Activated CD8-positive, alpha-beta memory T cell treated with anti-CD3 and anti-CD28 coated beads, Interleukin-2, amount 50 U/mL, for 1 hour (primary cell): ENCODE measurements around the gene KCTD3.

Source experiments
- DNase-seq: peaks from one replicate; pipeline ENCODE4 v3.0.0-alpha.2; 2020; ENCODE audit errors: extremely low read depth

The KCTD3 gene

GRCh38 chr1:215606036-215606435 is 38.9 kb downstream of the KCTD3 start:
- DNase-seq: no peak

GRCh38 chr1:215606564-215607168 is 39.6 kb downstream of the KCTD3 start:
- DNase-seq: no peak

GRCh38 chr1:215607412-215607811 is 40.3 kb downstream of the KCTD3 start:
- no peak for DNase-seq

GRCh38 chr1:215608646-215609045 is 41.5 kb downstream of the KCTD3 start:
- no peak for DNase-seq

GRCh38 chr1:215612391-215612790 is 45.3 kb downstream of the KCTD3 start:
- DNase-seq: no peak

GRCh38 chr1:215617979-215618378 is 50.9 kb downstream of the KCTD3 start:
- DNase-seq: no peak

GRCh38 chr1:215623162-215623561 is 56.1 kb downstream of the KCTD3 start:
- DNase-seq: no peak

- no peak for DNase-seq
Observed at GRCh38 chr1:215625949-215626348, 58.8 kb downstream of the KCTD3 start.

GRCh38 chr1:215631040-215631439 is 63.9 kb downstream of the KCTD3 start:
- DNase-seq: no peak

- DNase-seq: no peak
Observed at GRCh38 chr1:215631489-215631888, 64.4 kb downstream of the KCTD3 start.

GRCh38 chr1:215635827-215636226 is 68.7 kb downstream of the KCTD3 start:
- no peak for DNase-seq

- no peak for DNase-seq
Observed at GRCh38 chr1:215636258-215636965, 69.3 kb downstream of the KCTD3 start.

GRCh38 chr1:215637041-215637573 is 70.0 kb downstream of the KCTD3 start:
- DNase-seq: no peak

GRCh38 chr1:215640429-215641148 is 73.5 kb downstream of the KCTD3 start:
- DNase-seq: no peak

GRCh38 chr1:215643592-215644321 is 76.7 kb downstream of the KCTD3 start:
- no peak for DNase-seq

- DNase-seq: no peak
Observed at GRCh38 chr1:215645182-215645581, 78.1 kb downstream of the KCTD3 start.

- DNase-seq: no peak
Observed at GRCh38 chr1:215645861-215646260, 78.8 kb downstream of the KCTD3 start.

GRCh38 chr1:215647738-215648137 is 80.6 kb downstream of the KCTD3 start:
- DNase-seq: no peak

GRCh38 chr1:215648957-215649356 is 81.9 kb downstream of the KCTD3 start:
- DNase-seq: no peak

GRCh38 chr1:215650446-215651149 is 83.5 kb downstream of the KCTD3 start:
- no peak for DNase-seq

GRCh38 chr1:215651867-215652266 is 84.8 kb downstream of the KCTD3 start:
- no peak for DNase-seq
